OCI-LY7 (cell line): ENCODE measurements around the gene ANKRD9. TPM values are rescaled to one million over a fixed set of nuclear protein-coding genes. Genes with fewer than 3 reads are reported as not detected.
A peak's percentile ranks its signal among the peaks of the same experiment; 100 is the strongest.

ENCODE experiments used
- BruUV-seq: library from RNA; stranded (reverse); fragments of 400-500 nt; replicated peaks from 2 replicates; lab custom pipeline; 2021; lab: Mats Ljungman, UMichigan
- CTCF ChIA-PET: fragments of 300-600 bp; sonication (Branson Sonifier 250); formaldehyde crosslinking; loops from one replicate; lab custom pipeline; 2022; ENCODE audit warnings: antibody characterized with exemption; ENCODE audit not compliant: unreplicated experiment; lab: Charles Lee
- POLR2A ChIA-PET: fragments of 300-600 bp; sonication (Branson Sonifier 250); formaldehyde crosslinking; loops from one replicate; lab custom pipeline; 2022; ENCODE audit warnings: antibody characterized with exemption; lab: Charles Lee
- DNase-seq: peaks from one replicate; pipeline ENCODE4 v3.0.0-alpha.2; 2015; ENCODE audit warnings: low spot score
- H2AFZ ChIP-seq: fragments of 200-600 bp; sonication (generic), shearing (Covaris generic); 2 replicates; pipeline ENCODE4 v1.6.1; 2014; ENCODE audit warnings: mild to moderate bottlenecking, antibody characterized with exemption, low read length, moderate library complexity
- H3K27ac ChIP-seq: fragments of 200-600 bp; sonication (generic); 2 replicates; pipeline ENCODE4 v1.5.1; 2014; ENCODE audit warnings: mixed run types, low read depth, mild to moderate bottlenecking, moderate library complexity, low read length, inconsistent platforms; ENCODE audit not compliant: poor library complexity, severe bottlenecking
- H3K36me3 ChIP-seq: fragments of 200-600 bp; sonication (generic); 2 replicates; pipeline ENCODE4 v1.6.1; 2014; ENCODE audit warnings: mild to moderate bottlenecking, antibody characterized with exemption, low read length, moderate library complexity, mixed read lengths; ENCODE audit not compliant: insufficient read depth
- H3K4me1 ChIP-seq: fragments of 200-600 bp; sonication (generic); 2 replicates; pipeline ENCODE4 v1.5.1; 2014; ENCODE audit warnings: mild to moderate bottlenecking, low read length; ENCODE audit not compliant: insufficient read depth, poor library complexity, severe bottlenecking
- H3K4me2 ChIP-seq: fragments of 200-600 bp; sonication (generic); 2 replicates; pipeline ENCODE4 v1.6.1; 2014; ENCODE audit warnings: mild to moderate bottlenecking, low read length
- H3K4me3 ChIP-seq: fragments of 200-600 bp; sonication (generic); 2 replicates; pipeline ENCODE4 v1.5.1; 2014; ENCODE audit warnings: mild to moderate bottlenecking, low read depth, low read length; ENCODE audit not compliant: poor library complexity, severe bottlenecking
- H3K79me2 ChIP-seq: fragments of 200-600 bp; sonication (generic); 2 replicates; pipeline ENCODE4 v1.6.1; 2016; ENCODE audit warnings: low read depth, mild to moderate bottlenecking, low read length, moderate library complexity, mixed read lengths; ENCODE audit not compliant: insufficient read depth
- H3K9me2 ChIP-seq: fragments of 200-600 bp; sonication (generic); 2 replicates; pipeline ENCODE4 v1.6.1; 2016; ENCODE audit warnings: mild to moderate bottlenecking, low read length, mixed read lengths; ENCODE audit not compliant: insufficient read depth
- H3K9me3 ChIP-seq: fragments of 200-600 bp; sonication (generic); 2 replicates; pipeline ENCODE4 v1.6.1; 2014; ENCODE audit warnings: mild to moderate bottlenecking, mixed run types, low read length, mixed read lengths
- H4K20me1 ChIP-seq: fragments of 200-600 bp; sonication (generic); 2 replicates; pipeline ENCODE4 v1.6.1; 2014; ENCODE audit warnings: mild to moderate bottlenecking, antibody characterized with exemption, low read length, moderate library complexity, mixed read lengths; ENCODE audit not compliant: insufficient read depth
- EZH2phosphoT487 ChIP-seq: fragments of 200-600 bp; sonication (generic); IDR thresholded peaks from 2 replicates; pipeline ENCODE4 v1.6.1; 2018; ENCODE audit warnings: low read depth, borderline replicate concordance, mild to moderate bottlenecking, mixed run types, antibody characterized with exemption, low read length, moderate library complexity, mixed read lengths
- intact Hi-C: fragments of 100-400 bp; cut with micrococcal nuclease; formaldehyde crosslinking; loops from one replicate; pipeline ENCODE4 v1.10.0; 2022; ENCODE audit not compliant: unreplicated experiment
- total RNA-seq, 2 experiments: library from RNA; depleted of rRNA in 1 of 2; stranded (reverse); fragments of >200 nt in 1 of 2; shearing (Covaris generic) in 1 of 2; gene quantifications; 2 replicates each; pipeline ENCODE4 v1.2.3, GENCODE V29; 2014 to 2022
- TF ChIP-seq, protein P1 (sequence below): fragments of 200-600 bp; sonication (generic); conservative IDR thresholded peaks from 2 replicates; pipeline ENCODE4 v1.5.1; 2014; ENCODE audit warnings: mild to moderate bottlenecking, antibody characterized with exemption, low read length, moderate library complexity, mixed read lengths

ANKRD9 gene
- total RNA-seq, 2 experiments from 2014 or later, result 1.2 to 1.9 TPM

DNA sequence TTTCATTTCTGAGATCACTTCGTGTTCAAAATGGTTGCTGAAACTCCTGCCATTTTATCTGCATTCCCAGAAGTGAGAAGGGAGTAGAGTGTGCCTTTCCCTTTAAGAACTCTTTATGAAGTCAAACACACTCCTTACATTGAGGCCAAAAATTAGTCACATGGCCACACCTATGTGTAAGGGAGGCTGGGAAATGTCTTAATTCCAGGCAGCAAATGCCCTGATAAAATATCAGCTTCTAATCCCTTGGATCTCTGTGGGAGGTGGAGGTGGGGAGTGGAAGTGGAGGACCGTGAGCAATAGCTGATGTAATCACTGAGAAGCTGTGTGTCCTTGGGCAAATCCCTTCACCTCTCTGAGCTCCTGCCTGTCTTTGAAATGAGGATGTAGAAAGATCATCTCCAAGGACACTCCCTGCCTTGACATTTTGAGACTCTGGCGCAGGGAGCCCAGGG, 22.7 kb upstream of the ANKRD9 start:
- no TSS peak for BruUV-seq
- Histone ChIP-seq H3K4me1 (peaks cover 22% of the 10 kb centered on the region), H3K36me3 (no peaks in the 10 kb centered on the region), H4K20me1 (no peaks in the 10 kb centered on the region), H3K4me3 (no peak overlapping the region), H3K27ac (no peak overlapping the region), H2AFZ (no peak overlapping the region), H3K9me3 (no peaks in the 10 kb centered on the region), H3K9me2 (no peaks in the 10 kb centered on the region), H3K79me2 (no peaks in the 10 kb centered on the region), H3K4me2 (no peak overlapping the region)
- no peak for DNase-seq
- TF ChIP-seq, protein P1, sequence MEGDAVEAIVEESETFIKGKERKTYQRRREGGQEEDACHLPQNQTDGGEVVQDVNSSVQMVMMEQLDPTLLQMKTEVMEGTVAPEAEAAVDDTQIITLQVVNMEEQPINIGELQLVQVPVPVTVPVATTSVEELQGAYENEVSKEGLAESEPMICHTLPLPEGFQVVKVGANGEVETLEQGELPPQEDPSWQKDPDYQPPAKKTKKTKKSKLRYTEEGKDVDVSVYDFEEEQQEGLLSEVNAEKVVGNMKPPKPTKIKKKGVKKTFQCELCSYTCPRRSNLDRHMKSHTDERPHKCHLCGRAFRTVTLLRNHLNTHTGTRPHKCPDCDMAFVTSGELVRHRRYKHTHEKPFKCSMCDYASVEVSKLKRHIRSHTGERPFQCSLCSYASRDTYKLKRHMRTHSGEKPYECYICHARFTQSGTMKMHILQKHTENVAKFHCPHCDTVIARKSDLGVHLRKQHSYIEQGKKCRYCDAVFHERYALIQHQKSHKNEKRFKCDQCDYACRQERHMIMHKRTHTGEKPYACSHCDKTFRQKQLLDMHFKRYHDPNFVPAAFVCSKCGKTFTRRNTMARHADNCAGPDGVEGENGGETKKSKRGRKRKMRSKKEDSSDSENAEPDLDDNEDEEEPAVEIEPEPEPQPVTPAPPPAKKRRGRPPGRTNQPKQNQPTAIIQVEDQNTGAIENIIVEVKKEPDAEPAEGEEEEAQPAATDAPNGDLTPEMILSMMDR, result no peak
- no peak for TF ChIP-seq EZH2phosphoT487
- intact Hi-C loops, result no loop called here
- CTCF ChIA-PET, result interaction anchor here (0.6 kb wide), 1 partner anchor 336 kb away, joined by 3 read pairs; no protein-coding TSS in a partner anchor
- POLR2A ChIA-PET, result interaction anchor here (1.0 kb wide), 1 partner anchor 59 kb away, joined by 3 read pairs; no protein-coding TSS in a partner anchor

DNA sequence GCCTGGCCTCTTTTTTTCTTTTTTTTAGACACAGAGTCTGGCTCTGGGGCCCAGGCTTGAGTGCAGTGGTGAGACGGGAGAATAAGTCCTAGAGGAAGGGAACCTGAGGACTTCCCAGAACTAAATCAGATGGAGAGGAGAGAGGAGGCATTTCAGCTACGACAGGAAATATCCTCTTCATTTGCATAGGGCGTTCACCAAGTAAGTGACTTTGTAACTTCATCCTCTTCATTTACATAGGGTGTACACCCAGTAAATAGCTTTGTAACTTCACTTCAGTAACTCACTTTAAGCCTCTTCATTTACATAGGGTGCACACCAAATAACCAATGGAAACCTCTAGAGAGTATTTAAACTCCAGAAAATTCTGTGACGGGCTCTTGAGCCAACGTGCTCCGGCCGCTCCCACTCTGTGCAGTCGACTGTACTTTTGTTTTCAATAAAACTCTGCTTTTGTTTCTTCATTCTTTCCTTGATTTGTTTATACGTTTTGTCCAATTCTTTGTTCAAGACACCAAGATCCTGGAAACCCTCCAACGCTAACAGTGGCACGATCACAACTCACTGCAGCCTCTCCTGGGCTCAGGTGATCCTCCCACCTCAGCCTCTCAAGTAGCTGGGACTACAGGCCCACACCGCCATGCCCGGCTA, 21.4 kb upstream of the ANKRD9 start:
- TF ChIP-seq, protein P1, result no peak
- TF ChIP-seq EZH2phosphoT487, result no peak
- H3K9me2 ChIP-seq, result no peaks in the 10 kb centered on the region
- peaks cover 14% of the 10 kb centered on the region for H3K4me1 ChIP-seq
- no peaks in the 10 kb centered on the region for H3K79me2 ChIP-seq
- no peaks in the 10 kb centered on the region for H3K36me3 ChIP-seq
- H3K27ac ChIP-seq, result no peak overlapping the region
- BruUV-seq, result no TSS peak
- H4K20me1 ChIP-seq, result no peaks in the 10 kb centered on the region
- ChIA-PET POLR2A (interaction anchor here (1.0 kb wide), 1 partner anchor 740 kb away, joined by 4 read pairs; no protein-coding TSS in a partner anchor), CTCF (no interaction called here)
- no peaks in the 10 kb centered on the region for H3K9me3 ChIP-seq
- H2AFZ ChIP-seq, result peak overlapping the region; percentile 37; the same call in 1 of the 2 replicates
- H3K4me3 ChIP-seq, result no peak overlapping the region
- H3K4me2 ChIP-seq, result peak overlapping the region; percentile 39; the same call in 1 of the 2 replicates
- peak; percentile 43 for DNase-seq
- intact Hi-C loops, result no loop called here
